ENCODE data around the gene EML6.

The EML6 gene

DNA sequence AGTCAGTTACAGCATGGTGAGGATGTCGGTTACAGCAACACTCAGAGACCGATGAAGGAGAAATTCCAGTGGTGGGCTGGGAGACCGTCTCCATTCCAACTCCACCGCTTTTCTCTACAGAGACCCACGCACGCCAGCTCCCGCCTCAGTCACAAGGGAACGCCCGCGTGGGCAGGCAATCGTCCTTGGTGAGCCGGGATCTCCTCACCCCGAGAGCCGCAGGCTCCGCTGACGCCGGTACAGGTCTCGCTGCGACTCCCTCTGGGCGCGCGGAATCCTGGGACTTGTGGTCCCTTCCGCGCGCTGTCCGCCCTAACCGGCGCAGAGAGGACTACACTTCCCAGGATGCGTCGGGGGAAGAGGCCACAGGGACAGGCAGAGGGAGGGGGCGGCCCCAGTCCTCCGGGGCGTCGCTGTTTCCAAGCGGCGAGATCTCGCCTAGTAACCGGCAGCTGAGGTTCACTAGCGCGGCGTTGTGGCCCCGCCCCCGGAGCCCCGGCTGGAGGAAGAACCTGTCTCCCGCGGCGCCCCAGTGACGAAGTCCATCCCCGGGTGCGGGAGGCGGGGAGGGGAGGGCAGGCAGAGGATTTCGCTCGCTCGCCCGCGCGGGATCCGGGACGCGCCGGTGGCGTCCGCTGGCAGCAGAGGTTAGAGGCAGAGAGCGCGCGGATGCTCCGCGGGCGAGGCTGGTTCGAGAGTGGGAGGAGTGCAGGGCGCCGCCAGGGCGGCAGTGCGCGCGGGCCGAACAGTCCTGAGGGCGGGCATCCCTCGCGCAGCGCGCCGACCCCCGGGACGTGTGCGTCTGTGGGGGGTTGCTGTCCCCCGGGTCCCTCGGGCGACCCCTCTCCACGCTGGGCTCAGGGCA, at the start of gene EML6:
TSS of gene EML6 (plus strand) at position 532 of the 865 bp plus-strand sequence. CDS start 1,400 bp downstream, outside the sequence.
- Mint-ChIP-seq H3K9me3 (peaks cover 9% of the 10 kb centered on the region), H3K36me3 (ENCODE audit: low read depth) (no peaks in the 10 kb centered on the region), H3K27ac (no peak within 1 kb of the TSS), H3K4me1 (peaks cover 17% of the 10 kb centered on the region), H3K27me3 (ENCODE audit: low read depth, poor library complexity) (peaks cover 91% of the 10 kb centered on the region), H3K4me3 (peak within 1 kb of the TSS; percentile 91)
- TF ChIP-seq CTCF (IDR thresholded peaks at IDR 0.05), result no peak
- peak; percentile 98 for DNase-seq

DNA sequence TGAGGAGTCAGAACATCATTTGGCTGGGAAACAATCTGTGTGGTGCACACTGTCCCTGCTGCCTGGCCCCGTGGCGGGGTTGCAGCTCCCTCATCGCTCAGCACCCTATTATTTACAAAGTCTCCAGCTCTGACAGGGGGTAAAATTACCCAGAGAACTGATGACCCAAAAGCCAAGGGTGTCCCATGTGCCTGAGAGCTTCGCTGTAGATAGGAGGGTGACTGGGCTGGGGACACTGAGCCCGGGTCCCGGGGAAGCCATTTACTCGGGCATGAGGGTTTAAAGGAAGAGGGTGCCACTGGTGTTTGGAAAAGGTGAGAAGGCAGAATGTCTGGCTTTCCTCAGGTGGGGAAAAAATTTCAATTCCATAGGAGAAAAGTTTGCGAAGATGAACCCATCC, 48.2 kb upstream of the EML6 start:
- DNase-seq, result no peak
- Mint-ChIP-seq H3K36me3 (ENCODE audit: low read depth) (peaks cover 24% of the 10 kb centered on the region), H3K27ac (no peak overlapping the region), H3K27me3 (ENCODE audit: low read depth, poor library complexity) (peaks cover 6% of the 10 kb centered on the region), H3K4me3 (no peak overlapping the region), H3K4me1 (peaks cover 34% of the 10 kb centered on the region), H3K9me3 (no peaks in the 10 kb centered on the region)
- no peak for TF ChIP-seq CTCF (IDR thresholded peaks at IDR 0.05)

DNA sequence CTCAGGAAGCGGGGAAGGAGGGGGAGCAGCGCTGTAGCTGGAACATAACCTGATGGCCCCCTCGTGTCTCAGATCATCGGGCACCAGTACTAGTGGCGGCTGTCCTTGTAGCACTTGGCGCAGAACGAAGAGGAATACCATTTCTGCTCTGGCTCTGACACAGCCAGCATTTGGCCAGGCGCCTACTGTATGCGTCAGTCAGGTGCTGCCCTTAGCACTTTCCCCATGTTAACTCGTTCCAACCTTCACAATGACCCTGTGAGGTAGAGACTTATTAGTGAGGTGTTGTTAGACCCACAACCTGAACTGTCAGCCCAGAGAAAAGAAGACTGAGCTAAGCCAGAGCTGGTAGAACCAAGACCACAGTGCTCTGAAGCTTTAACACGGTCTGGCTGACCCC, 47.7 kb upstream of the EML6 start:
- Mint-ChIP-seq H3K4me3 (no peak overlapping the region), H3K27ac (no peak overlapping the region), H3K9me3 (no peaks in the 10 kb centered on the region), H3K36me3 (ENCODE audit: low read depth) (peaks cover 20% of the 10 kb centered on the region), H3K4me1 (peaks cover 34% of the 10 kb centered on the region), H3K27me3 (ENCODE audit: low read depth, poor library complexity) (peaks cover 6% of the 10 kb centered on the region)
- DNase-seq, result no peak
- TF ChIP-seq CTCF (IDR thresholded peaks at IDR 0.05), result no peak

DNA sequence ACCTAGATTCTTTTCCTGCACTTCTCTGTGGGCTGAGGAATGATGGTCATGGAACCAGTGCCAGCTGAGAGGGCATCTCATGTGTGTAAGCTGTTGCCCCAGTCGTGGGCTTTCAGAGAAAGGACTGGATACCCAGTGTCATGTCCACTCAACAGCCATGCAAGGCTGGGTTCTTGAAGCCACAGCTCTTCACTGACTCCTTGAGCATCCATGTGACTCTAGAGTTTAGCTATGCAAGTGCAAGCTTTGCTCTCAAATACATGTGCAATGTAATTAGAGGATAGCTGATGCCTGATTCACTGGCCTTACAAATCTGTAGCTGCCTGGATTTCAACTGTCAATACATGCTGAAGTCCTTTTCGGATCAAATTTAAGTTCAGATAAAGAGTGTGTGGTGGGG, 46.8 kb upstream of the EML6 start:
- Mint-ChIP-seq H3K36me3 (ENCODE audit: low read depth) (peaks cover 14% of the 10 kb centered on the region), H3K4me1 (peaks cover 34% of the 10 kb centered on the region), H3K27me3 (ENCODE audit: low read depth, poor library complexity) (peaks cover 11% of the 10 kb centered on the region), H3K4me3 (no peak overlapping the region), H3K27ac (no peak overlapping the region), H3K9me3 (peaks cover 3% of the 10 kb centered on the region)
- TF ChIP-seq CTCF (IDR thresholded peaks at IDR 0.05), result no peak
- DNase-seq, result no peak

DNA sequence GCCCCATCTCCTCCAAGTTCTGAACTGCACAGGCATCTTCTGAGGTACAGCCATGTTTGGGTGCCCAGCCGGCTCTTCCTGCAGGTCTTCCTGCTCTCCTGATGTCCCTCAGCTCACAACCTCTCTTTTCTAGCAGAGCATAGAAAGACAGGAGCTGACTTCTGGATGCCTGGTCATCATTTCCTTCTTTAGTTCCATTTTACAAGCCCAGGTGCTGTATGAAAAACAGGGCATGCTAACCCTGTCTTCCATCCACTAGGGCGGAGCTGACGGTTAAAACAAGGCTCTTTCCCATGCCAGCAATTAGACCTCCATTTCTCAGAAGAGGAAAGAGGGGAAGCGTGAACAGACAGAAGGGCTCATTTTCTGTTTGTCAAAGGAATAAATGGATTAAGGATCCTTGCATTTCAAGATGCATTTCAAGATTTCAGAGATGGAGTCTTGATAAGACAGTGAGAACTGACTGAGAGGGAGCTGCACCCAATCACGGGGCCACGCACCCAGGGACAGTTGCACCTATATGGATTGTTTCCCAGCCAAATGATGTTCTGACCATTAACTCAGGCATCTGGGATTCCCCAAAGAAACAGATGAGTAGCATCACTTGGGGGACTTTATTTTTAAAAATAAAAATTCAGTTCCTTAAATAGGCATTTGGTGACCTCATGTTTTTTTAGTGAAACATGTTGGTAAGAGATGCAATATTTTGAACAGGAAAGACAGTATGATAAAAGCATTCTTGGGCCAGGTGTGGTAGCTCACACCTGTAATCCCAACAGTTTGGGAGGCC, 45.8 kb upstream of the EML6 start:
- no peak for TF ChIP-seq CTCF (IDR thresholded peaks at IDR 0.05)
- DNase-seq, result no peak
- peaks cover 10% of the 10 kb centered on the region for H3K9me3 Mint-ChIP-seq
- peaks cover 32% of the 10 kb centered on the region for H3K4me1 Mint-ChIP-seq
- peaks cover 11% of the 10 kb centered on the region for H3K27me3 Mint-ChIP-seq (ENCODE audit: low read depth, poor library complexity)
- H3K4me3 Mint-ChIP-seq, result no peak overlapping the region
- H3K27ac Mint-ChIP-seq, result no peak overlapping the region
- H3K36me3 Mint-ChIP-seq (ENCODE audit: low read depth), result peaks cover 5% of the 10 kb centered on the region

All from nephron progenitor cell (in vitro differentiated cells).